Stimulated activated CD4-positive, alpha-beta T cell treated with anti-CD3 and anti-CD28 coated beads, Interleukin-1b, Interleukin-23, amount 100 ng/mL, for 24 hours (primary cell): ENCODE measurements around the gene FBXO24.
A peak's percentile ranks its signal among the peaks of the same experiment; 100 is the strongest.
"Not testable (repeated sequence)": the region's sequence is repeated elsewhere in the genome, so short reads cannot be mapped to it uniquely, and the experiment has no call there.

Source experiments
- DNase-seq, 4 experiments: peaks; one replicate each; pipeline ENCODE4 v3.0.0-alpha.2; 2020; ENCODE audit warnings: low read depth in 4 of 4, low spot score in 1 of 4

FBXO24 gene

DNA sequence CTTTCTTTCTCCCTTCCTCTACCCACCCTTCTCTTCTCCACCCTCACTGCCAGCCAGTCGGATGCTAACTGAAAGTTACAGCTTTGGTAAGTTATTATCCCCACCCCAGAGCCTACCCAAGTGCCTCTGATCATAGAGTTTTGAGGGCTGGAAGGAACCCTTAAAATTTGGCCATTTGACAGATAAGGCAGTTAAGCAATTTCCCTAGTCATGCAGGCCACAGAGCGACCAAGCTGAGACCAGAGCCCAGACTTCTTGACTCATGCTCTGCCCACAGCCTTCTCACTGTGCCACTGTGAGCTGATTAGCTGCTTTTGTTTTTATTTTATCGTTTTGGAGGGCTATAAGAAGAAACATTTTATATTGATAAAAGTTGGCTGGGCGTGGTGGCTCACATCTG is 29.6 kb upstream of the FBXO24 start:
- no peak for DNase-seq

DNA sequence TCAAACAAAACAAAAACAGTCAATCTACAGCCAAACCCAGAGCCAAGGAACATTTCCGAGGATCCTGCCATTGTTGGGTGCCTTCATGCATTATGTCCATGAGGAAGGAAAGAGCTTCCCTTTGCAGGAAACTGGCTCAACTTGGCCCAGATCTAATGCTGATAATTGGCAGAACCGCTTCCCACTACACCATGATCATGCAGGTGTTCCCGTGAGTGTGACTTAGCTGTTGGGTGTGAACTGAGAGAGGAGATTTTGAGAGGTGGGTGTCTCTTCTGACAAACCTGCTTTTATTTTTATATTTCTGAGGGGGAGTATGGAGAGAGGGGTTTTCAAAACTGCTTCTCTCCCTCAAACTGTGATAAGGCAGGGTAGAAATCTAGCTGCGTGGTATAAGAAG is 27.0 kb upstream of the FBXO24 start:
- no peak for DNase-seq

DNA sequence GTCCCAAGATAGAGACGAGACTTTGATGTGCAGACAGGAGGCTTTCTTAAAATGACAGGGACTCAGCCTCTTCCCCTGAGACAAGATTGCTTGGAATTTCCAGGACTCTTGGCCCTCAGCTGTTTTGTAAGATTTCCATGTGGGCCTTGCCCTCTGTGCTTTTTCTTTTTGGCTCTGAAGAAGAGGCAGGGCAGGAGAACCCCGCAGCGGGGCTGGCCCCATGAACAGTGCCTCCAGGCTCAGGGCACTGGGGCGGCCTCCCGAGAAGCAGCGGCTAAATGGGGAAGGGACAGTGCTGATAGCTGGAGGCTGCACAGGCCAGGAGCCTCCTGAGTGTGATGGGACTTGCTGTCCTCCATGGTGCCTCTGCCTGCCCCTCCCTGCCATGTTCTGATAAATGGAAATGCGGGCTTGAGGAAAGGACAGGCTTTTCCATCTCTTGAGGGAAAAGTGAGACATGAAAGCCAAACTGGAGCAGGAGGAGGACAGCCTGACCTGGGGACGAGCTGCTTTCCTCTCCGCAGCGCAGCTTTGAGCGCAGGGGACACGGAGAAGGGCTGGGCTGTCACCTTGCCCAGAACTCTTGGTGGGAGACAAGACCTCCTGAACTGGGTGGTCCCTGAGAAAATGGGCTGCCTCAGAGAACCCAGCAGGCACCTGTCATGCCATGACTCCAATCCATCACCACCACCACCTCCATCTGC is 24.5 kb upstream of the FBXO24 start:
- no peak for DNase-seq

DNA sequence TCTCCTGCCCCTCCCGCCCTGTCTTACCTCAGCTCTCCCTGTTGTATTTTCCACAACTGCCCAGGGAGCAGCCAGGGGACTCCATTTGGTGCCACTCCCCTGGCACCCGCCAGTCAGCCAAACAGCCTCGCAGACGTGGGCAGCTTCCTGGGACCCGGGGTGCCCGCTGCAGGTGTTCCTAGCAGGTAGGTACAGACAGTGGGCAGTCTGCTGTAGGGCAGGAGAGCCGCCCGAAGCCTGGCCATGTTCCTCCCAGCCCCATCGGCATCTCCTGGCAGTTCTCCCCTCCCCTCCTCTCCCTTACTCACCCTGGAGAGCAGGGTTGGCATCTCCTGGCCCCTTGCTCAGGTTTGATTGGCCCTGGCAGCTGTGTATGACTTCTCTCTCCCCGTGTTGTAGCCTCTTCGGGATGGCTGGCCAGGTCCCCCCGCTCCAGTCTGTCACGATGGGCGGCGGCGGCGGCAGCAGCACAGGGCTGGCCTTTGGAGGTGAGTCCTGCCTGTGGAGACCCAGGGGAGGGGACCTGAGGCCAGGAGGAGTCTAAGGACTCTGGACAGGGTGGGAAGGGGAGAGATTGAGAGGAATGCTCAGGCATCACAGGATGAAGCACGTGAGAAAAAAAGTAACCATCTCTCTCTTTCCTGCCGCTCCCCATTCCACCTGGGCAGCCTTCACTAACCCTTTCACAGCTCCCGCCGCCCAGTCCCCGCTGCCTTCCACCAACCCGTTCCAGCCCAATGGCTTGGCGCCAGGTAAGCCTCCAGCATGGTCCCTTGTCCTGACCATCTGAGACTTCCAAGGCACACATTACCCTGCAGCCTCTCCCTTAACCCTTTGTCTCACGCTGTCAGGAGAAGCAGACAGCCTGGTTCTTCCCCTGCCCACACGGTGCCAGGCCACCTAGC is 23.7 kb upstream of the FBXO24 start:
- no peak for DNase-seq

DNA sequence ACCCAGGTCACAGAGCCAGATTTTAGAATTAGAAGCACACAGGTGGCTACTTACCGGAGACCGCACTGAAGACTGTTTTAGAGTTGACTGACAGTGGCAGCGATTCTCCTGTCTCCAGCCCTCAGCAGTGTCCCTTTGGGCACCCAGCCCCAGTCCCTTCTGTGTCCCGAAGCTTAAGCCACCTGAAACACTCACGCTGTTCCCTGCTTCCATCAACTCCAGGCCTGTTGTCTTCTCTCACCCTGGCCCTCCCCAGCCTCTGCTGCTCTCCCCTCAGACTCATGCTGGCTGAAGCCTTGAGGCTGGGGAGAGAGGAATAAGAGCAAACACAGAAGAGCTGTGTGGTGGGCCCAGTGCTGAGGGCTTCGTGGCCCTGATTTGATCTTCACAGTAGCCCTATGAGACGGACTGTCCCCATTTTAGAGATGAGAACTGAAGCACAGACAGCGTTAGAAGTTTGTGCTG is 23.0 kb upstream of the FBXO24 start:
- no peak for DNase-seq

DNA sequence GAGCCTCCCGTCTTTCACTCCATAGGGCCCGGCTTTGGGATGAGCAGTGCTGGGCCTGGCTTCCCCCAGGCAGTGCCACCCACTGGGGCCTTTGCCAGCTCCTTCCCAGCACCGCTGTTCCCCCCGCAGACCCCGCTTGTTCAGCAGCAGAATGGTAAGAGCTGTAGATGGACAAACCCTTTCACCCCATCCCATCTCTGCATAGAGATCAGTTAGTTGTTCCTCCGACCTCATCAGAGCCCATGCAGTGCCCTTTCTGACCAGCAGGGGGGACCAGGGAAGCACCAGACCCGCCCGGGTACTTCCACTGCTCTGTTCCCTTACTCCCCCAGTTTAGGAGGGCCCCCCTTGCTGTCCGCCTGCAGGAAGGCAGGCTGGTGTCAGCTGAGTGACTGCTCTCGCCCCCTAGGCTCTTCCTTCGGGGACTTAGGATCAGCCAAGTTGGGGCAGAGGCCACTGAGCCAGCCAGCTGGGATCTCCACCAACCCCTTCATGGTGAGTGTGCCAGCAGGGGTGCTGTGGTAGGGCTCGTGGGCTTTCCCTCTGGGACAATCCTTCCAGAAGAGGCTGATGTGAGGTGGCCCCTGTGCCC is 22.2 kb upstream of the FBXO24 start:
- DNase-seq, result peak; percentile 66 to 90 (median 78)

DNA sequence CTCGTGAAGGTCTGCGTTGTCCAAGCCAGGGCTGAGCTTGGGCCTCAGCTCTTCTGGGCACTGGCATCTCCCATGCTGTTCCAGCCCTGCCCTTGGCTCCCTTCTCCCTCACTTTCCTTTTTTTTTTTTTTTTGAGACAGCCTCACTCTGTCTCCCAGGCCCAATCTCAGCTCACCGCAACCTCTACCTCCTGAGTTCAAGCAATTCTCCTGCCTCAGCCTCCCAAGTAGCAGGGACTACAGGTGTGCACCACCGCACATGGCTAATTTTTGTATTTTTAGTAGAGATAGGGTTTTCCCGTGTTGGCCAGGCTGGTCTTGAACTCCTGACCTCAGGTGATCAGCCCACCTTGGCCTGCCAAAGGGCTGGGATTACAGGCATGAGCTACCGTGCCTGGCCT is 21.7 kb upstream of the FBXO24 start:
- not testable (repeated sequence) for DNase-seq

DNA sequence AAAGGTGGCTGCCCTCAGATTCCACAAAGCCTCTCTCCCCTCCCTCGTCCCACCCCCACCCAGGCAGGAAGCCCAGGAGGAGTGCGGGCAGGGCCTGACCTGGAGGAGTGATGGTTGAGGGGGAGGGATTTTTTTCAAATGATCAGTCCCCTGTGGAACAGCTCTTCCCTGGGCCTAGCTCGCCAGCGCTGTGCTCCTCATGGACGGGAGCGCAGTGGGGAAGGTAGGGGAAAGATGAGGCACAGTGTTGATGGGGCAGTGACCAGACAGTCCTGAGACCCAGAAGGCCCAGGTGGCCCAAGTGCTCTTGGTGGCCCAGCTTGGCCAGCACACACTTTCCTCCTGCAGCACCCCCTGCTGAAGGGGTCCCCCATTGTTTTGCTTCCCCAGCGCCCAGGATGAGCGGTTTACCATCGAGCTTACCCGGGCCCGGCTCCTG is 21.0 kb upstream of the FBXO24 start:
- DNase-seq, result no peak

DNA sequence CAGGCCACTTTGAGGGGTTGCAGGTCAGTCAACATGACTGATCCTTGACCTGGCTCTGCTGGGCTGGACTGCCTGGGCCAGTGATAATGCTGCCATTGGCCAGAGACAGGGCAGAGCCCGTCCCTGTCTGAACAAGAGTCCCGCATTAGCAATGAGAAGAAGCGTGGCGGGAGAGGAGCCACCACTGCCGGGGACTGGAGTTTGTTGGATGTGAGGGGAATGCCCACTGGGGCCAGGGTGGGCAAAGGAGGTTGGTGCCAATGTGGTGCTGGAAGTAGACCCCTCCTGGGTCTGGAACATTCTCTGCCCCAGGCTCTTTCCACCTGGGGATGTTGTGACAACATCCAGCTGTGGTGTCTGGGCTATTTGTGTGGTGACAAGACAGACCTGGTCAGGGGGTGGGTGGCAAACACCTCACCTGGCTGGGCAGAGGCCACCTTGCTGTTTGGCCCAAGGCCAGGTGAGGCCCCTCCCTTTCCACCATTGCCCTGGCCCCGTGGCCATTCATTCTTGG is 20.1 kb upstream of the FBXO24 start:
- DNase-seq, result no peak

DNA sequence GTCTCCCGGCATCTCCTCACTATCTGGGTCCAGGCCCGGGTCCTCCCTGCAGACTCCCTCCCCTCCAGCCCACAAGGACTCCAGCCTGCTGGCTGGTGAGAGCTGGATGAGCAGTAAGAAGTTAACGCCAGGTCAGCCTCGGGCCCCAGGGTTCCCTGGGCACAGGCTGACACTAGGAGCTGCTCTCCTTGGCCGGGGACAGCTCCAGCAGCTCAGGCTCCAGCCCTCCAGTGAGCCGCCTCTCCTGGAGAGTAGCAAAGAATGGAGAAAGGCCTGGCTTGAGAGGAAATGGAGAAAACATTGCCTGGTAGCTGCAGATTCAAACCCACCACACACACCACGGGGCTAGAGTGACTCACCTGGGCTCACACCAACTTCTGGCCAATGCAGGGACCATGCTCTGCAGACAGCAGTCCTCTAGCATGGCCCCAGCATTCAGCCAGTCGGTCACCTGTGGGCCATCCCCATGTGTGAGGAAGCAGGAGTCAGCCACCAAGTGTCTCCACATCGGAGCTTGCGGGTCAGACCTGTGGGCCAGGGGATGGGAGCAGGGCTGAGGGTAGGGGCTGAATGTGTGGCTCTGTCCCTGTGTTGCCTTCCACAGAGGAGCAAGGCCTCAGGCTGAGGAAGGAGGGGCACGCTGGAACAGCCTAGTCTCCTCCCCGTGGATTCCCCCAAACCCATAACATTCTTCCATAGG is 18.9 kb upstream of the FBXO24 start:
- DNase-seq, result no peak

DNA sequence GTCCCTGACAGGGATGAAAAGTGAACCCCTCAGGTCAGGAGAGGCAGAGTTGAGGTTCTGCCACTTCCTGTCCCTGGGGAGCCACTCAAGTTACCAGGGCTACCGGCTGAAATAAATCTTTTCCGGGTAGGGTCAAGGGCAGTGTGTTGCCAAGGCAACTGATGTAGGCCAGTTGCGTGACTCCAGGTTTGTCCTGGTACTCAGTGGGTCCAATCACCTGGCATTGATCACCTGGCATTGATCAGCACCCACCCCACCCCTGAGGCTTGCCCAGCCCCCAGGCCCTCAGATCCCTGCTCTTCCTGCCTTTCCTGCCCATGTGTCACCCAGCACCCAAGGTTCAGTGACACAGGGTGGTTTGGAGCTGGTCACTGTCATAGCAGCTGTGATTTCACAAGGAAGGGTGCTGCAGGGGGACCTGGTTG is 18.4 kb upstream of the FBXO24 start:
- no peak for DNase-seq

DNA sequence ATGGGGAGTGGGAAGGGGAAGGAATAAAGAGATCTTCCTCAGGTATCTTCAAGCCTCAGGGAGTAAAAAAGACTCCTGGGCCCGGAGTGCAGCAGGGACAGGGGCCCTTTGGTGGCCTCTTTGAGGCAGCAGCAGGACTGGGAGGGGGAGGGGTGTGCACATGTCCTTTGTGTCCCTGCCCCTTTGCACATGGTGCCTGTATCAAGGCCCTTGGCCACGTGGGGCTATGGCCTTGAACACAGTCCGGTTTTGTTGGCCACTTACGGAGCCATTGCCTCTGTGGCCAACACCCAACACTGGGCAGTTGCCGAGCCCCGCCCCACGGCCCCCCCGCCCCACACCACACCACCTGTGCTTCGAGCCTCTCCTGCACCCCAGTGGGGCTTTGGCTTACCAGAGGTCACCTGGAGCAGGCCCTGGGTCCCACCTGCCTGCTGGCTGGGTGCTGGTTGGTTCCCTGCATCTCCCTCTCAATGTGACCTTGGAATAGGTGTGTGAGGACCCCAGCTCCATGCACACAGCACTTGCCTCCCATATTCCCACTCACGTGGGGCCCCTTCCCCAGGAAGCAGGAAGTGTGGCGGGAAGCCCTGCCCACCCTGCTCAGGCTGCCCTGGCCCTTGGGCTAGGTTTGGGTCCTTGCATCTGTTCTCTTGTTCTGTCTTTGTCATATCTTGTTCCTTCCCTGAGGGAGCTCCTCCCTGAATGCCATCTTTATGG is 17.8 kb upstream of the FBXO24 start:
- DNase-seq, result no peak

DNA sequence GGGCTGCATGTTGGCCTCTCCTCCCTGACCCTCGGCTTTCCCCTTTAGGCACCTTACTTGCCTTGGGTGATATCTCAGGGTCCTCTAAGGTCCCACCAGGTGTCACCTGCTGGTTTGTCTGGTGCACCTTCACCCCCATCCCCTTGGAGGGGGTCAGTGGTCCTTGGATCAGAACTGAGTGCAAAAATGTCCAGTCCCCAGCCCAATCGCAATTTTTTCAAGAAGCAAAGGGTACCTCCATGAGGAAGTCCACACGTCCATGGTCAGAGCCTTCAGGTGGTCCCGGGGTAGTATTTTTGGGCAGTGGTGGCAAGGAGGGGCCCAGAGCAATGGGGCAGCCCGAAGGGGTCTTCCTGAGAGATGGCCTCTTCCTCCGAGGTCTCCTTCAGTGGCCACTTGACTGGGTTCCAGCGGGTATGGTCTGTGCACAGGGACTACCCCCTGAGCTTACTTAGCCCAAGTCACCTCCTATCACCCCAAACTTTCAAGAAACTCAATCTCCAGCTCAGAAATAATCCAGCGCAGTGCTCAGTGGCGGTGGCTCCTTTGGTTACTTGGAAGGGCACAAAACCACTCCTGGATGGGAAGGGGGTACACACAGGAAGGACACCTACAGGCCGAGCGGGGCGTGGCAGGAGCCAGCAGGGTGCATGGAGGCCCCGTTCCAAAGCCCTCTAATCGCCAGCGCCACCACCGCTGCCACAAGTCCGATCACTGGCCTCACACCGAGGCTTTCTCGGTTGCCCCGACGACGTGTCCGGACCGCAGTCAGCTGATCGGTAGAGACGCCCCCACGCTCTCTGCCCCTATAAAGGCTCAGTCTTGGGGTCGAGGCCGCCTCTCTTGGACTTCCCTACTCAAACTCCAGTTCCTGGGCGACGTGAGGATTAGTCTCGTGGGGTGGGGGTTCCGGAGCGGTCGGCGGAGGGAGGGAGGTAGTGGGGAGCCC is 17.0 kb upstream of the FBXO24 start:
- peak in 1 of 4 experiments; percentile 19 for DNase-seq

DNA sequence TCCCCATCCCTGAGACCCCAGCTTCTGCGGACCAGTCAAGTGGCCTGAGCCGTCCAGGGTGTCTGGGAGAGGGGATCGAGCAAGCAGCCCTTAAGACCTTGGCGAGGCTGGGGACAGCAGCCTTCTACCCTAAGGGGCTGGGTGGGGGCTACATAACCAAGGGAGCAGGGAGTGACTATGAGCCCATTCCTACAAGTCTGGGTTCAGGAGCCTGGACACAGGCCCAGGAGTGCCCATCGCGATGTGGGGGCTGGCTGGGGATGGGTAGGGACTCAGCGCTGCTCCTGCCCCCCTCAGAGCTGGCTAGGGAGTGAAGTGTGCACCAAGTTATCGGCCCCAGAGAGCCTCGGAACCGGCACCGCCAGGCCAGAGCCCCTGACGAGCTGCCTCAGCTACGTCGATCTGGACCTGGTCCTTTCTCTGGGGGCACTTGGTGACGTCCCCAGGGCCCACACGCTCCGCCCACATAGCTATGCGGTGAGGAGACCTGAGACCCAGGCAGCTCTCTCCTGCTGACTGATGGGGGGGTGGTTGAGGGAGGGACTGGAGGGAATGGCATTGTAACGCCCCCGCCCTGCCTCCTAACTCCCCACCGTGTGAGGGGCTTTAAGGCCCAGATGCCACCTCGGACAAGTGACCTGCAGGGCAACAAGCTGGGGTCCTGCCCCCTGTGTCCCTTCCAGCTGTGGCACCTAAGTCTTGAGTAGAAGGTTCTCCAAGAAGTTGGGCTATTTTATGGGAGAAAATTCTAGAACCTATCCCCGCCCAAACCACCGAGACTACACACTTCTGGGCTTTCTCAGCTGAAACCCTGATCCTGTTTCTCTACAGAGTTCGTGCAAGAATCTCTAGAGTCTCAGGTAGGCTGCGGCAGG is 14.9 kb upstream of the FBXO24 start:
- DNase-seq, result no peak

DNA sequence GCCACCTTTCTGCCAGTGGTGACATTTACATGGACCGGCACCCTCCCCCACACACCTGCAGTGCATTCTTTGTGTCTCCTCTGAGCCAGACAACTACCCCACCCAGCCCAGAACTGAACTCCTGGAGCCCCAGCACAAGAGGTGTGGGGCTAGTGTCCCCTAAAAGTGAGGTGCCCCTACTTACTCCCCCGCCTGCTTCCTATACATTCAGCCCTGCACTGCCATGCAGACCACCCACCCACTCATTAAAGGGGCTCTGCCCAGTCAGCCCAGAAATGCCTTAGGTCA is 14.4 kb upstream of the FBXO24 start:
- DNase-seq, result no peak

DNA sequence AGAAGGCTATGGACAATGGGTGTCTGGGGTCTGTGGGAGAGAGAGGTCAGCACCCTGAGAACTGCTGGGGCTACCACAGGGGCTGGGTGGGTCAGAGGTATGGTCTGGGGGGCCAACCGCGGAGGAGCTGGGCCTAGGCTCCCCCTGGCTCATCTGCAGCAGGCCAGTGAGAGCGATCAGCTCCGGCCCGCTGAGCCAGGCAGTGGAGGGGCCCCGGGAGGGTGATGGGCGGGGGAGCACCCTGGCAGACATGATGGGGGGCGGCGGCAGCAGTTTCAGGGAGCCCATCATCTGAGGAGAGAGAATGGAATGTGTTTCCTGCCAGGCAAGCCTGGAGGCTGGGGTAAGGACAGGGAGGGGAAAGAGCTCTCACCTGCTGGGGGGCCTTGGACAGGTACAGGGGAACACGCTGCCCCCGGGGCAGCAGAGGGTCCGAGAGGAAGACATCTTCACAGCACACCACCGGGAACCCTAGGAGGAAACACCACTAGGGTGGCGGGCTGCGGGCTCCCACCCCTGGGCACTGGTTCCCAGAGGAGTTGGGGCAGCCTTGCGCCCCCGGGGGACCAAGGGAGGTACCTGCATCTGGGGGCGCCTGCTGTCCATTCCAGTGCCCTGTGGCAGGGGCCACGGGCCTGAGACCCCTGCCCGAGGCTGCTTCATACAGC is 13.7 kb upstream of the FBXO24 start:
- no peak for DNase-seq

DNA sequence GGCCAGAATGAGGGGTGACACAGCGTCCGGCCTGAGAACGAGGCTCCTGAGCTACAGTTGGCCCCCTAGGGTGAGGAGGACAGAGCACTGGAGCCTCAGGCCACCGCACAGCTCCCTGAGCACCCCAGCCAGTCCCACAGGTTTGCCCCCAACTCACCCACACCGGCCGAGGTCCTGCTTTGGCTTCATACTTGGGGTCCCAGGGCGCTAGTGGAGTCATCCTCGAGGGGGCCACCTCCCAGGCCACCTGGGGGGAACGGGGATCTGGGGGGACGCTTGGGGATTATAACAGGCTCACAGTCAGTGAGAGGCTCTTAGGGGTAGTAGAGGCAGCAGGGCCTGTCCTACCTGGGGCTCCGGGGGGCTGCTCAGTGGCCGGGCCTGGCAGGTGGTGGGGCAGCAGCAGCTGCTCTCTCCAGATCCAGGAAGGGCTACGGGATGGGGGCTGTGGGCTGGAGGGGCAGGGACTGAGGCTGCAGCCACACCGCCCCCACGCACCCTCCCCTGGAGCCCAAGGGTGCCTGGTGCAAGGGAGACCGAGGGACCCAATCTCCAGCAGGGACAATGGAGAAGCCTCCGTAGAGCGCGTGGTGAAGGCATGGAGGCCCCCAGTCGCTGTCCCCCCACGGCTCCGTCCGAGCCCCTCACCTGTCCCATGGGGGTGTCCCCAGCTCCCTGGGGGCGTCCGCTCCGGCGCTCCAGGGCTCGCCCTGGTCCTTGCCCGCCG is 13.0 kb upstream of the FBXO24 start:
- DNase-seq, result no peak
